SK-N-SH treated with all-trans-retinoic acid at 6 μM for 48 hours (cell line): ENCODE measurements around the gene KCNA3.

Experiments used
- ATAC-seq: fragments of 200-7000 bp; cut with Tn5 transposase; 3 replicates; pipeline ENCODE4 v1.9.1; 2020; ENCODE audit warnings: mild to moderate bottlenecking, moderate library complexity
- ARNTL ChIP-seq: fragments of 450-650 bp; formaldehyde crosslinking; IDR thresholded peaks from 2 replicates; pipeline ENCODE4 v1.5.0; 2020; ENCODE audit warnings: low read depth, mild to moderate bottlenecking, moderate library complexity, borderline replicate concordance
- BACH2 ChIP-seq: fragments of 250-450 bp; sonication (Bioruptor Pico); IDR thresholded peaks from 2 replicates; pipeline ENCODE4 v1.9.0; 2021; ENCODE audit warnings: mild to moderate bottlenecking, borderline replicate concordance
- CREB5 ChIP-seq: fragments of 250-450 bp; sonication (Bioruptor Pico); IDR thresholded peaks from 2 replicates; pipeline ENCODE4 v1.5.1; 2020; ENCODE audit warnings: low read depth, mild to moderate bottlenecking, moderate library complexity
- CSDC2 ChIP-seq: fragments of 250-450 bp; sonication (Bioruptor Pico); IDR thresholded peaks from 2 replicates; pipeline ENCODE4 v1.5.0; 2020; ENCODE audit warnings: mild to moderate bottlenecking, moderate library complexity
- CSRNP3 ChIP-seq: fragments of 250-450 bp; sonication (Bioruptor Pico); IDR thresholded peaks from 2 replicates; pipeline ENCODE4 v1.5.1; 2021; ENCODE audit warnings: mild to moderate bottlenecking, moderate library complexity
- ESRRG ChIP-seq: fragments of 250-450 bp; sonication (Bioruptor Pico); IDR thresholded peaks from 2 replicates; pipeline ENCODE4 v1.6.1; 2021; ENCODE audit warnings: mild to moderate bottlenecking
- GLIS3 ChIP-seq: fragments of 250-450 bp; sonication (Bioruptor Pico); IDR thresholded peaks from 2 replicates; pipeline ENCODE4 v1.5.0; 2020; ENCODE audit warnings: mild to moderate bottlenecking, moderate library complexity
- ISL1 ChIP-seq: fragments of 250-450 bp; sonication (Bioruptor Pico); IDR thresholded peaks from 2 replicates; pipeline ENCODE4 v2.1.2; 2022; ENCODE audit warnings: mild to moderate bottlenecking, moderate library complexity
- OSR1 ChIP-seq: fragments of 250-450 bp; sonication (Bioruptor Pico); IDR thresholded peaks from 2 replicates; pipeline ENCODE4 v1.8.0; 2022; ENCODE audit warnings: moderate library complexity, mild to moderate bottlenecking, inconsistent platforms
- PATZ1 ChIP-seq: fragments of 250-450 bp; sonication (Bioruptor Pico); IDR thresholded peaks from 2 replicates; pipeline ENCODE4 v1.8.0; 2020; ENCODE audit warnings: mild to moderate bottlenecking, moderate library complexity, borderline replicate concordance
- POU6F1 ChIP-seq: fragments of 250-450 bp; sonication (Bioruptor Pico); IDR thresholded peaks from 2 replicates; pipeline ENCODE4 v1.8.0; 2021; ENCODE audit warnings: low read depth, mild to moderate bottlenecking, moderate library complexity, borderline replicate concordance
- PPARA ChIP-seq: fragments of 250-450 bp; sonication (Bioruptor Pico); IDR thresholded peaks from 2 replicates; pipeline ENCODE4 v1.5.0; 2020; ENCODE audit warnings: mild to moderate bottlenecking, borderline replicate concordance
- RARB ChIP-seq: fragments of 250-450 bp; sonication (Bioruptor Pico); IDR thresholded peaks from 2 replicates; pipeline ENCODE4 v1.8.0; 2021; ENCODE audit warnings: mild to moderate bottlenecking, moderate library complexity
- SNAI2 ChIP-seq: fragments of 250-450 bp; sonication (Bioruptor Pico); IDR thresholded peaks from 2 replicates; pipeline ENCODE4 v1.5.0; 2020; ENCODE audit warnings: mild to moderate bottlenecking, moderate library complexity
- TCF4 ChIP-seq: fragments of 250-450 bp; sonication (Bioruptor Pico); IDR thresholded peaks from 2 replicates; pipeline ENCODE4 v1.8.0; 2021; ENCODE audit warnings: mild to moderate bottlenecking, moderate library complexity, borderline replicate concordance
- TOX ChIP-seq: fragments of 250-450 bp; sonication (Bioruptor Pico); IDR thresholded peaks from 2 replicates; pipeline ENCODE4 v1.8.0; 2021; ENCODE audit warnings: mild to moderate bottlenecking, moderate library complexity, borderline replicate concordance
- TSHZ2 ChIP-seq: fragments of 250-450 bp; sonication (Bioruptor Pico); IDR thresholded peaks from 2 replicates; pipeline ENCODE4 v1.5.0; 2020; ENCODE audit warnings: mild to moderate bottlenecking, moderate library complexity
- ZC3H10 ChIP-seq: fragments of 250-450 bp; sonication (Bioruptor Pico); IDR thresholded peaks from 2 replicates; pipeline ENCODE4 v1.5.1; 2021; ENCODE audit warnings: mild to moderate bottlenecking, moderate library complexity
- ZFP3 ChIP-seq: fragments of 250-450 bp; sonication (Bioruptor Pico); IDR thresholded peaks from 2 replicates; pipeline ENCODE4 v1.5.0; 2020; ENCODE audit warnings: mild to moderate bottlenecking, moderate library complexity
- ZFP30 ChIP-seq: fragments of 450-650 bp; formaldehyde crosslinking; IDR thresholded peaks from 2 replicates; pipeline ENCODE4 v1.5.0; 2022; ENCODE audit warnings: mild to moderate bottlenecking, moderate library complexity
- ZNF70 ChIP-seq: fragments of 450-650 bp; formaldehyde crosslinking; IDR thresholded peaks from 2 replicates; pipeline ENCODE4 v1.5.0; 2020; ENCODE audit warnings: mild to moderate bottlenecking, moderate library complexity
- ZNF8 ChIP-seq: fragments of 450-650 bp; formaldehyde crosslinking; IDR thresholded peaks from 2 replicates; pipeline ENCODE4 v1.5.0; 2020; ENCODE audit warnings: mild to moderate bottlenecking, moderate library complexity

The KCNA3 gene

GRCh38 chr1:110710314-110710713, 35.6 kb upstream of the KCNA3 start:
- no peak for ATAC-seq
- TF ChIP-seq POU6F1 (CRISPR knock-in tag), result no peak
- no peak for TF ChIP-seq ARNTL (CRISPR knock-in tag)
- no peak for TF ChIP-seq TCF4 (CRISPR knock-in tag)
- TF ChIP-seq PATZ1, result no peak
- no peak for TF ChIP-seq ZNF70
- no peak for TF ChIP-seq CSRNP3

- TF ChIP-seq RARB (CRISPR knock-in tag) (no peak), TOX (no peak), OSR1 (CRISPR knock-in tag) (no peak), ZC3H10 (no peak), BACH2 (CRISPR knock-in tag) (no peak), ESRRG (no peak), ZNF8 (CRISPR knock-in tag) (no peak), CSDC2 (no peak), ZFP3 (CRISPR knock-in tag) (no peak), ARNTL (CRISPR knock-in tag) (no peak), PATZ1 (no peak), PPARA (no peak), ZFP30 (CRISPR knock-in tag) (no peak)
- ATAC-seq, result no peak
These were observed 34.3 kb upstream of the KCNA3 start for GRCh38 chr1:110708974-110709440.

GRCh38 chr1:110707232-110707631, 32.5 kb upstream of the KCNA3 start:
- ATAC-seq, result no peak
- no peak for TF ChIP-seq TOX
- no peak for TF ChIP-seq ZFP3 (CRISPR knock-in tag)
- no peak for TF ChIP-seq RARB (CRISPR knock-in tag)
- no peak for TF ChIP-seq GLIS3 (CRISPR knock-in tag)
- no peak for TF ChIP-seq TSHZ2 (CRISPR knock-in tag)
- no peak for TF ChIP-seq CSRNP3
- TF ChIP-seq ZNF70, result no peak
- no peak for TF ChIP-seq PATZ1
- no peak for TF ChIP-seq ISL1 (CRISPR knock-in tag)
- TF ChIP-seq OSR1 (CRISPR knock-in tag), result no peak
- no peak for TF ChIP-seq CREB5 (CRISPR knock-in tag)
- no peak for TF ChIP-seq CSDC2
- TF ChIP-seq ARNTL (CRISPR knock-in tag), result no peak
- TF ChIP-seq ZFP30 (CRISPR knock-in tag), result no peak
- TF ChIP-seq SNAI2 (CRISPR knock-in tag), result no peak
- TF ChIP-seq PPARA, result no peak
- TF ChIP-seq TCF4 (CRISPR knock-in tag), result no peak
- TF ChIP-seq ZNF8 (CRISPR knock-in tag), result no peak
